Keratinocyte (primary cell): ENCODE measurements around the gene PLEKHA8. TPM values are rescaled to one million over a fixed set of nuclear protein-coding genes. Genes with fewer than 3 reads are reported as not detected.

ENCODE experiments used
- DNase-seq: peaks from one replicate; pipeline ENCODE4 v3.0.0-alpha.2; 2011; ENCODE audit warnings: low read depth, missing footprints, low spot score
- FAIRE-seq: peaks from 2 replicates; lab custom pipeline; 2011; peaks lifted over from hg19 to GRCh38; lab: Jason Lieb, UNC
- H2AFZ ChIP-seq: 2 replicates; pipeline ENCODE4 v1.6.0; 2012; ENCODE audit warnings: low read length, control low read depth, inconsistent platforms; ENCODE audit not compliant: control insufficient read depth
- H3K27ac ChIP-seq: 2 replicates; pipeline ENCODE4 v1.5.1; 2011; ENCODE audit warnings: low read length; ENCODE audit not compliant: control insufficient read depth, insufficient read depth
- H3K27me3 ChIP-seq: 3 replicates; pipeline ENCODE4 v1.6.0; 2011; ENCODE audit warnings: low read length; ENCODE audit not compliant: control insufficient read depth, insufficient read depth; ENCODE audit errors: extremely low read depth
- H3K36me3 ChIP-seq, 2 experiments: 2 replicates in 1 of 2; 3 replicates in 1 of 2; pipeline ENCODE4 v1.5.1; 2011; ENCODE audit warnings: low read length in 2 of 2, mild to moderate bottlenecking in 1 of 2; ENCODE audit not compliant: control insufficient read depth in 2 of 2, insufficient read depth in 2 of 2; ENCODE audit errors: extremely low read depth in 1 of 2
- H3K4me1 ChIP-seq: 3 replicates; pipeline ENCODE4 v1.5.1; 2011; ENCODE audit warnings: low read length; ENCODE audit not compliant: control insufficient read depth, insufficient read depth; ENCODE audit errors: extremely low read depth
- H3K4me2 ChIP-seq: 3 replicates; pipeline ENCODE4 v1.6.0; 2011; ENCODE audit warnings: low read depth, low read length; ENCODE audit not compliant: control insufficient read depth, insufficient read depth; ENCODE audit errors: extremely low read depth
- H3K4me3 ChIP-seq, 3 experiments: fragments of 200-600 bp in 1 of 3; sonication (generic) in 1 of 3; 2 replicates in 2 of 3; 3 replicates in 1 of 3; pipeline ENCODE4 v1.5.1; 2011 to 2016; ENCODE audit warnings: low read length in 3 of 3, mild to moderate bottlenecking in 3 of 3, control low read depth in 2 of 3, inconsistent platforms in 1 of 3, low read depth in 1 of 3, mixed read lengths in 1 of 3, mixed run types in 1 of 3, moderate library complexity in 1 of 3; ENCODE audit not compliant: control insufficient read depth in 2 of 3, insufficient read depth in 2 of 3; ENCODE audit errors: extremely low read depth in 1 of 3
- H3K79me2 ChIP-seq: 2 replicates; pipeline ENCODE4 v1.6.0; 2012; ENCODE audit warnings: low read length; ENCODE audit not compliant: control insufficient read depth, insufficient read depth
- H3K9ac ChIP-seq: 3 replicates; pipeline ENCODE4 v1.6.0; 2011; ENCODE audit warnings: low read length; ENCODE audit not compliant: control insufficient read depth, insufficient read depth; ENCODE audit errors: extremely low read depth
- H3K9me1 ChIP-seq: 3 replicates; pipeline ENCODE4 v1.6.0; 2011; ENCODE audit warnings: low read length; ENCODE audit not compliant: control insufficient read depth, insufficient read depth; ENCODE audit errors: extremely low read depth
- H3K9me3 ChIP-seq: 2 replicates; pipeline ENCODE4 v1.5.1; 2012; ENCODE audit warnings: low read depth, low read length; ENCODE audit not compliant: control insufficient read depth
- H4K20me1 ChIP-seq: 3 replicates; pipeline ENCODE4 v1.6.0; 2011; ENCODE audit warnings: low read length; ENCODE audit not compliant: control insufficient read depth, insufficient read depth; ENCODE audit errors: extremely low read depth
- CTCF ChIP-seq, 3 experiments: IDR thresholded peaks in 1 of 3; conservative IDR thresholded peaks in 1 of 3; optimal IDR thresholded peaks in 1 of 3; 2 replicates in 2 of 3; 3 replicates in 1 of 3; pipeline versions ENCODE3 to v1.5.1; 2011; ENCODE audit warnings: low read length in 3 of 3, mild to moderate bottlenecking in 3 of 3, moderate library complexity in 2 of 3, control low read depth in 1 of 3, inconsistent platforms in 1 of 3; ENCODE audit not compliant: insufficient read depth in 2 of 3; ENCODE audit errors: extremely low read depth in 1 of 3
- EZH2 ChIP-seq: IDR thresholded peaks from one replicate; pipeline ENCODE4 v1.6.1; 2012; ENCODE audit warnings: inconsistent platforms, mild to moderate bottlenecking, low read length, moderate library complexity
- dilution Hi-C: fragments of 300-500 bp; cut with MboI; formaldehyde crosslinking; loops from one replicate; pipeline ENCODE4 v1.7.0; 2020; ENCODE audit warnings: low sequenced_read_pairs; ENCODE audit not compliant: extremely low pct_ligation_motif_present
- polyA plus RNA-seq, 5 experiments: library from polyadenylated mRNA; depleted of rRNA in 3 of 5; stranded (reverse) in 3 of 5; stranded (forward) in 1 of 5; unstranded in 1 of 5; fragments of >200 nt; gene quantifications; 1 replicate in 1 of 5; 2 replicates in 3 of 5; 3 replicates in 1 of 5; pipeline versions ENCODE4 v1.2.1 to v1.2.3, GENCODE V29; 2011 to 2012; ENCODE audit warnings: missing spikeins in 2 of 5, low read depth in 1 of 5, low replicate concordance in 1 of 5

The PLEKHA8 gene
- polyA plus RNA-seq, 1 donor (not counting 4 experiments of a cell fraction or from before 2014, with no cell fraction given), result 9.6 TPM

- no peak overlapping the region for H3K9ac ChIP-seq
- H3K4me3 ChIP-seq, result no peak overlapping the region
- DNase-seq, result no peak
- TF ChIP-seq EZH2, result no peak
- TF ChIP-seq CTCF (optimal IDR thresholded peaks at IDR 0.05 in 1 of 3, IDR thresholded peaks at IDR 0.05 in 1 of 3, conservative IDR thresholded peaks at IDR 0.05 in 1 of 3; ENCODE audit: extremely low read depth in 1 of 3, insufficient read depth in 2 of 3, low read length in 3 of 3), result no peak
- H3K79me2 ChIP-seq, result no peaks in the 10 kb centered on the region
- H3K36me3 ChIP-seq, result no peaks in the 10 kb centered on the region
- no peak overlapping the region for H2AFZ ChIP-seq
- no peaks in the 10 kb centered on the region for H3K9me1 ChIP-seq
- no peaks in the 10 kb centered on the region for H3K27me3 ChIP-seq
- no peak overlapping the region for H3K27ac ChIP-seq
- no peaks in the 10 kb centered on the region for H4K20me1 ChIP-seq
- peaks cover 24% of the 10 kb centered on the region for H3K4me1 ChIP-seq
- no peak overlapping the region for H3K4me2 ChIP-seq
- no peak for FAIRE-seq
- dilution Hi-C loops, result no loop called here
- no peaks in the 10 kb centered on the region for H3K9me3 ChIP-seq
Measured at GRCh38 chr7:30175180-30175579, 147.0 kb downstream of the PLEKHA8 start.

GRCh38 chr7:30175636-30176147 is 147.5 kb downstream of the PLEKHA8 start:
- no peaks in the 10 kb centered on the region for H3K27me3 ChIP-seq
- H4K20me1 ChIP-seq, result no peaks in the 10 kb centered on the region
- FAIRE-seq, result no peak
- H3K9ac ChIP-seq, result no peak overlapping the region
- H3K4me3 ChIP-seq, result no peak overlapping the region
- H3K4me2 ChIP-seq, result no peak overlapping the region
- TF ChIP-seq EZH2 (no peak), CTCF (optimal IDR thresholded peaks at IDR 0.05 in 1 of 3, IDR thresholded peaks at IDR 0.05 in 1 of 3, conservative IDR thresholded peaks at IDR 0.05 in 1 of 3; ENCODE audit: extremely low read depth in 1 of 3, insufficient read depth in 2 of 3, low read length in 3 of 3) (no peak)
- no peak overlapping the region for H3K27ac ChIP-seq
- dilution Hi-C loops, result no loop called here
- peaks cover 28% of the 10 kb centered on the region for H3K4me1 ChIP-seq
- no peaks in the 10 kb centered on the region for H3K9me1 ChIP-seq
- H3K79me2 ChIP-seq, result no peaks in the 10 kb centered on the region
- H3K36me3 ChIP-seq, result no peaks in the 10 kb centered on the region
- DNase-seq, result no peak
- H2AFZ ChIP-seq, result no peak overlapping the region
- no peaks in the 10 kb centered on the region for H3K9me3 ChIP-seq
